NCI-H526 treated with DMSO at 0.1 percent for 48 hours (cell line): ENCODE data around the gene PIK3R1.

Experiments
- DNase-seq: peaks from one replicate; lab custom pipeline; 2025; lab: John Stamatoyannopoulos, UW

PIK3R1 gene

GRCh38 chr5:68329554-68330255, 114.1 kb downstream of the PIK3R1 start:
- no peak for DNase-seq

GRCh38 chr5:68330574-68330973, 115.0 kb downstream of the PIK3R1 start:
- DNase-seq = no peak

GRCh38 chr5:68331192-68332079, 115.9 kb downstream of the PIK3R1 start:
- no peak for DNase-seq

- no peak for DNase-seq
Measured at GRCh38 chr5:68332080-68332451, 116.5 kb downstream of the PIK3R1 start.

- no peak for DNase-seq
Measured at GRCh38 chr5:68332556-68332955, 117.0 kb downstream of the PIK3R1 start.

- DNase-seq = no peak
Measured at GRCh38 chr5:68333649-68334552, 118.3 kb downstream of the PIK3R1 start.

- DNase-seq = no peak
Measured at GRCh38 chr5:68334553-68334886, 119.0 kb downstream of the PIK3R1 start.

- no peak for DNase-seq
Measured at GRCh38 chr5:68335075-68335474, 119.5 kb downstream of the PIK3R1 start.

GRCh38 chr5:68336200-68336599, 120.6 kb downstream of the PIK3R1 start:
- DNase-seq = no peak

- no peak for DNase-seq
Measured at GRCh38 chr5:68337235-68337634, 121.7 kb downstream of the PIK3R1 start.

GRCh38 chr5:68339921-68340321, 124.4 kb downstream of the PIK3R1 start:
- DNase-seq = no peak

- DNase-seq = no peak
Measured at GRCh38 chr5:68341006-68341405, 125.5 kb downstream of the PIK3R1 start.

- DNase-seq = no peak
Measured at GRCh38 chr5:68342693-68343092, 127.1 kb downstream of the PIK3R1 start.

GRCh38 chr5:68343421-68343826, 127.9 kb downstream of the PIK3R1 start:
- DNase-seq = no peak

GRCh38 chr5:68344447-68345111, 129.0 kb downstream of the PIK3R1 start:
- DNase-seq = no peak

GRCh38 chr5:68345171-68345570, 129.6 kb downstream of the PIK3R1 start:
- DNase-seq = no peak

- no peak for DNase-seq
Measured at GRCh38 chr5:68345582-68345981, 130.0 kb downstream of the PIK3R1 start.

GRCh38 chr5:68347536-68347935, 132.0 kb downstream of the PIK3R1 start:
- DNase-seq = no peak

GRCh38 chr5:68348447-68349222, 133.1 kb downstream of the PIK3R1 start:
- DNase-seq = no peak

- no peak for DNase-seq
Measured at GRCh38 chr5:68350176-68350575, 134.6 kb downstream of the PIK3R1 start.
